Neural crest cell (in vitro differentiated cells): Measurements from ENCODE around the gene CERS1. TPM values are rescaled to one million over a fixed set of nuclear protein-coding genes. Genes with fewer than 3 reads are reported as not detected.

Source experiments
- DNase-seq: peaks from one replicate; pipeline ENCODE4 v3.0.0; 2021; ENCODE audit warnings: low read depth, mixed read lengths, low spot score
- H3K27ac Mint-ChIP-seq: one replicate; pipeline ENCODE4 v1.8.0; 2021; ENCODE audit warnings: mild to moderate bottlenecking, mixed read lengths; ENCODE audit not compliant: unreplicated experiment
- H3K27me3 Mint-ChIP-seq: 2 replicates; pipeline ENCODE4 v1.8.0; 2021; ENCODE audit warnings: low read depth, mild to moderate bottlenecking, mixed read lengths
- H3K36me3 Mint-ChIP-seq: 2 replicates; pipeline ENCODE4 v1.8.0; 2021; ENCODE audit warnings: low read depth, mild to moderate bottlenecking, mixed read lengths
- H3K4me1 Mint-ChIP-seq: 2 replicates; pipeline ENCODE4 v1.8.0; 2021; ENCODE audit warnings: mixed read lengths
- H3K4me3 Mint-ChIP-seq: one replicate; pipeline ENCODE4 v1.8.0; 2021; ENCODE audit warnings: mild to moderate bottlenecking, mixed read lengths
- H3K9me3 Mint-ChIP-seq: 2 replicates; pipeline ENCODE4 v1.8.0; 2021; ENCODE audit warnings: mixed read lengths
- CTCF ChIP-seq: fragments of 200-600 bp; sonication (generic); conservative IDR thresholded peaks from 2 replicates; pipeline ENCODE4 v1.5.0; 2021; ENCODE audit warnings: antibody characterized with exemption, mild to moderate bottlenecking
- total RNA-seq: library from RNA; stranded (reverse); gene quantifications from 2 replicates; pipeline ENCODE4 v1.2.1, GENCODE V29; 2021

CERS1 gene
- total RNA-seq, 1 donor from 2014 or later: 27.7 TPM

GRCh38 chr19:18842166-18842565 lies 53.8 kb downstream of the CERS1 start:
- H3K27ac Mint-ChIP-seq: no peak overlapping the region
- H3K4me3 Mint-ChIP-seq: no peak overlapping the region
- no peaks in the 10 kb centered on the region for H3K27me3 Mint-ChIP-seq
- no peak for TF ChIP-seq CTCF
- H3K4me1 Mint-ChIP-seq: peaks cover 43% of the 10 kb centered on the region
- H3K9me3 Mint-ChIP-seq: no peaks in the 10 kb centered on the region
- DNase-seq: no peak
- no peaks in the 10 kb centered on the region for H3K36me3 Mint-ChIP-seq

GRCh38 chr19:18841400-18841799 lies 54.6 kb downstream of the CERS1 start:
- Mint-ChIP-seq H3K36me3 (no peaks in the 10 kb centered on the region), H3K9me3 (no peaks in the 10 kb centered on the region), H3K4me3 (no peak overlapping the region), H3K27me3 (no peaks in the 10 kb centered on the region), H3K4me1 (peaks cover 40% of the 10 kb centered on the region), H3K27ac (no peak overlapping the region)
- TF ChIP-seq CTCF: no peak
- DNase-seq: no peak

- Mint-ChIP-seq H3K27ac (no peak overlapping the region), H3K36me3 (peaks cover 2% of the 10 kb centered on the region), H3K4me3 (peak overlapping the region; percentile 21), H3K4me1 (peaks cover 42% of the 10 kb centered on the region), H3K9me3 (no peaks in the 10 kb centered on the region), H3K27me3 (no peaks in the 10 kb centered on the region)
- no peak for TF ChIP-seq CTCF
- DNase-seq: no peak
These were observed 55.4 kb downstream of the CERS1 start for GRCh38 chr19:18840288-18841267.

- DNase-seq: no peak
- no peak overlapping the region for H3K27ac Mint-ChIP-seq
- no peak overlapping the region for H3K4me3 Mint-ChIP-seq
- H3K4me1 Mint-ChIP-seq: peaks cover 47% of the 10 kb centered on the region
- no peak for TF ChIP-seq CTCF
- peaks cover 2% of the 10 kb centered on the region for H3K36me3 Mint-ChIP-seq
- H3K27me3 Mint-ChIP-seq: no peaks in the 10 kb centered on the region
- H3K9me3 Mint-ChIP-seq: no peaks in the 10 kb centered on the region
These were observed 56.3 kb downstream of the CERS1 start for GRCh38 chr19:18839465-18840287.

- no peak for TF ChIP-seq CTCF
- peaks cover 4% of the 10 kb centered on the region for H3K36me3 Mint-ChIP-seq
- no peak overlapping the region for H3K27ac Mint-ChIP-seq
- H3K4me1 Mint-ChIP-seq: peaks cover 43% of the 10 kb centered on the region
- no peak for DNase-seq
- peaks cover 4% of the 10 kb centered on the region for H3K27me3 Mint-ChIP-seq
- no peaks in the 10 kb centered on the region for H3K9me3 Mint-ChIP-seq
- H3K4me3 Mint-ChIP-seq: peak overlapping the region; percentile 96
These were observed 61.3 kb downstream of the CERS1 start for GRCh38 chr19:18834644-18834984.
